Calu3 (cell line): ENCODE measurements around the gene MYLK. TPM values are rescaled to one million over a fixed set of nuclear protein-coding genes. Genes with fewer than 3 reads are reported as not detected.

Experiments
- BruUV-seq: library from RNA; stranded (reverse); fragments of 400-500 nt; replicated peaks from 2 replicates; lab custom pipeline; 2021; lab: Mats Ljungman, UMichigan
- CTCF ChIA-PET: fragments of 300-600 bp; sonication (Branson Sonifier 250); formaldehyde crosslinking; loops from one replicate; lab custom pipeline; 2022; ENCODE audit warnings: antibody characterized with exemption; lab: Charles Lee
- DNase-seq: peaks from one replicate; pipeline ENCODE4 v3.0.0; 2022
- H3K27ac Mint-ChIP-seq: one replicate; pipeline ENCODE4 v1.8.0; 2022; ENCODE audit warnings: mixed read lengths; ENCODE audit not compliant: unreplicated experiment
- H3K27me3 Mint-ChIP-seq: one replicate; pipeline ENCODE4 v1.8.0; 2022; ENCODE audit warnings: mixed read lengths; ENCODE audit not compliant: unreplicated experiment
- H3K36me3 Mint-ChIP-seq: one replicate; pipeline ENCODE4 v1.8.0; 2022; ENCODE audit warnings: mild to moderate bottlenecking, moderate library complexity, mixed read lengths; ENCODE audit not compliant: insufficient read depth, unreplicated experiment
- H3K4me1 Mint-ChIP-seq: one replicate; pipeline ENCODE4 v1.8.0; 2022; ENCODE audit warnings: mild to moderate bottlenecking, low read depth, mixed read lengths; ENCODE audit not compliant: unreplicated experiment
- H3K4me3 Mint-ChIP-seq: one replicate; pipeline ENCODE4 v1.8.0; 2022; ENCODE audit warnings: mild to moderate bottlenecking, low read depth, moderate library complexity, mixed read lengths; ENCODE audit not compliant: unreplicated experiment
- H3K9me3 Mint-ChIP-seq: one replicate; pipeline ENCODE4 v1.8.0; 2022; ENCODE audit warnings: low read depth, mixed read lengths; ENCODE audit not compliant: unreplicated experiment
- CTCF ChIP-seq: fragments of 200-600 bp; IDR thresholded peaks from one replicate; pipeline ENCODE4 v1.8.0; 2022; ENCODE audit warnings: antibody characterized with exemption; ENCODE audit not compliant: unreplicated experiment
- intact Hi-C: fragments of 100-400 bp; cut with micrococcal nuclease; formaldehyde crosslinking; loops from one replicate; pipeline ENCODE4 v1.10.0; 2022; ENCODE audit not compliant: unreplicated experiment
- total RNA-seq: library from RNA; stranded (reverse); gene quantifications from 2 replicates; pipeline ENCODE4 v1.2.3, GENCODE V29; 2022

Gene MYLK
- total RNA-seq, 1 experiment from 2014 or later = 10.7 TPM

DNA sequence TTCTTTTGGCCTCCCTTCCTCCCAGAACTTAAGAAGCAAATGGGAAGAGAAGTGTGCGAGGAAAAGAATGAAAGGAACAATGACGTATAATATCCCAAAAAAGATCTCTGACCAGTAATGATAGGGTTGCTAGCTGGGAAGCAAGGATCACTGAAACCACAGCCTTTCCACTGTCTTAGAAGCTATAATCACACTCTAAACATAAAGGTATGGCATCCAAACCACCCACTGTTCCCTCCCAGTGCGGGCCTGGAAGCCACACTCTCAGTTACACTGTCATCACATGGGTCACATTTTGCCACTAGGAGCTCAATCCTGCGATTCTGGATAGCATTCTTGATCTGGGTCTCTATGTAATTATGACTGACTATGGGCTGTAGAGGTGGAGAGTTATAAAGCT lies 167.7 kb downstream of the MYLK start:
- CTCF ChIA-PET = no interaction called here
- H3K4me3 Mint-ChIP-seq = no peak overlapping the region
- H3K27me3 Mint-ChIP-seq = no peaks in the 10 kb centered on the region
- DNase-seq = no peak
- no peaks in the 10 kb centered on the region for H3K9me3 Mint-ChIP-seq
- no TSS peak for BruUV-seq
- TF ChIP-seq CTCF = no peak
- no peak overlapping the region for H3K27ac Mint-ChIP-seq
- intact Hi-C loops = no loop called here
- H3K4me1 Mint-ChIP-seq = no peaks in the 10 kb centered on the region
- no peaks in the 10 kb centered on the region for H3K36me3 Mint-ChIP-seq

GRCh38 chr3:123713211-123713610 lies 170.9 kb downstream of the MYLK start:
- DNase-seq = no peak
- no peaks in the 10 kb centered on the region for H3K9me3 Mint-ChIP-seq
- intact Hi-C loops = no loop called here
- TF ChIP-seq CTCF = no peak
- no peaks in the 10 kb centered on the region for H3K4me1 Mint-ChIP-seq
- no peaks in the 10 kb centered on the region for H3K27me3 Mint-ChIP-seq
- no TSS peak for BruUV-seq
- H3K4me3 Mint-ChIP-seq = no peak overlapping the region
- H3K36me3 Mint-ChIP-seq = no peaks in the 10 kb centered on the region
- H3K27ac Mint-ChIP-seq = no peak overlapping the region
- CTCF ChIA-PET = no interaction called here

DNA sequence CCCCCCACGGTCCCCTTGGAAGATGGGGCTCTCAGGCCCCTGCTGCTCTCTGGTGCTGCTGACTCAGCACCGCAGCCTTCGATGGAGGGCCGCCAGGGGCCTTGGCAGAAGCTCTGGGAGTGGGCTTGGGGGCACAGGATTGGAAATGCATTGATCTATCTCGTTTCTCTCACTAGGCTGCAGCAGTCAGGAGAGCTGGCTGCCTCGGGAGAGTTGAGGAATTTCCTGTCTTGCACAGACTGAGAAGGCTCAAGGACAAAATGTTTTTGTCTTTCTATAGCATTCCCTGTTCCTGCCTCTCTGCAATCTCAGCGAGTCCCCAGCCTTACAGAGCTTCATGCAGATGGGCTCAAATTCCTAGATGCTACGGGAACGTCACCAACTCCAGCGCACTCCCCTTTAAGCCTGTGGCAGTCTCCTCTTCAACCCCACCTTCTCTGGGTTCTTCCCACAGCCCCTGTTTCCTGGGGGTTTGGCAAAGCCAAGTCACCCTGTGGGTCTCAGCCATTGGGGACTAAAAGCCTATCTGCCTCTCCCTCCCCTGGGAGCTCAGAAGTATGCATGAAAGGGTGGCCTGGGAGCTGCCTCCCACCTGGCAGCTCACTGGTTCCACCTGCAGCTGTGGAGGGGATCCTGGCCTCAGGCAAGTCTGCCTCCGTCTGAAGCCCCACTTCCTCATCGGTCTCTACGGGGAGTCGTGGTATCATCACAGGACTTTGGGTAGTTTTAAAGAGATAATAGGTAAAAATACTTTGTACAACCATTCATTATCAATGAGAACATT lies 171.9 kb downstream of the MYLK start:
- intact Hi-C loops = no loop called here
- Mint-ChIP-seq H3K4me3 (no peak overlapping the region), H3K9me3 (no peaks in the 10 kb centered on the region), H3K36me3 (no peaks in the 10 kb centered on the region), H3K4me1 (no peaks in the 10 kb centered on the region), H3K27ac (no peak overlapping the region), H3K27me3 (no peaks in the 10 kb centered on the region)
- no peak for DNase-seq
- CTCF ChIA-PET = no interaction called here
- BruUV-seq = no TSS peak
- TF ChIP-seq CTCF = no peak

- TF ChIP-seq CTCF = no peak
- intact Hi-C loops = no loop called here
- Mint-ChIP-seq H3K36me3 (no peaks in the 10 kb centered on the region), H3K27me3 (no peaks in the 10 kb centered on the region), H3K4me1 (no peaks in the 10 kb centered on the region), H3K4me3 (no peak overlapping the region), H3K27ac (no peak overlapping the region), H3K9me3 (no peaks in the 10 kb centered on the region)
- BruUV-seq = no TSS peak
- DNase-seq = no peak
- CTCF ChIA-PET = no interaction called here
Observed at GRCh38 chr3:123711356-123711755, 172.8 kb downstream of the MYLK start.
